Measurements from ENCODE around the gene SLC44A1. TPM values are rescaled to one million over a fixed set of nuclear protein-coding genes. Genes with fewer than 3 reads are reported as not detected.
A peak's percentile ranks its signal among the peaks of the same experiment; 100 is the strongest.

The SLC44A1 gene
- total RNA-seq, 2 donors from 2014 or later = 22.2 to 27.1 TPM

- Histone ChIP-seq H3K4me3 (peak overlapping the region; percentile 57 to 92), H3K27me3 (replicated peaks; ENCODE audit: insufficient read depth) (no peaks in the 10 kb centered on the region), H3K27ac (peak overlapping the region; percentile 60 to 64), H3K9me3 (no peaks in the 10 kb centered on the region), H3K4me1 (replicated peaks) (no peaks in the 10 kb centered on the region), H3K36me3 (no peaks in the 10 kb centered on the region)
- TF ChIP-seq POLR2AphosphoS5 (IDR thresholded peaks at IDR 0.05) (no peak), CTCF (IDR thresholded peaks at IDR 0.05) (no peak), POLR2A (IDR thresholded peaks at IDR 0.05) (no peak)
- WGBS = 16% methylated on average over 16 of the region's 16 CpGs
- no peak for DNase-seq (ENCODE audit: low spot score)
- intact Hi-C loops (cut with DNase I) = no loop called here
Observed at GRCh38 chr9:105447386-105447813, 202.9 kb downstream of the SLC44A1 start.

GRCh38 chr9:105447814-105448812 lies 203.7 kb downstream of the SLC44A1 start, which contains the start of gene FSD1L:
Gene FSD1L (plus strand): TSS chr9:105448034. CDS start chr9:105448221, 187 bp downstream.
- intact Hi-C loops (cut with DNase I) = no loop called here
- no peaks in the 10 kb centered on the region for H3K4me1 ChIP-seq (replicated peaks)
- no peaks in the 10 kb centered on the region for H3K27me3 ChIP-seq (replicated peaks; ENCODE audit: insufficient read depth)
- H3K36me3 ChIP-seq = no peaks in the 10 kb centered on the region
- TF ChIP-seq POLR2AphosphoS5 (IDR thresholded peaks at IDR 0.05) = peak; percentile 70
- TF ChIP-seq CTCF (IDR thresholded peaks at IDR 0.05) = peak in 2 of 4 experiments; percentile 35 to 39
- no peak for TF ChIP-seq POLR2A (IDR thresholded peaks at IDR 0.05)
- DNase-seq (ENCODE audit: low spot score) = peak; percentile 86
- peak within 1 kb of the TSS; percentile 60 to 64 for H3K27ac ChIP-seq
- WGBS = under 1% methylated on average over 78 of the region's 87 CpGs
- H3K4me3 ChIP-seq = peak within 1 kb of the TSS; percentile 57 to 92
- H3K9me3 ChIP-seq = no peaks in the 10 kb centered on the region

- H3K27ac ChIP-seq = peak overlapping the region in 1 of 2 donors; percentile 60
- intact Hi-C loops (cut with DNase I) = no loop called here
- H3K4me3 ChIP-seq = no peak overlapping the region
- no peaks in the 10 kb centered on the region for H3K36me3 ChIP-seq
- H3K27me3 ChIP-seq (replicated peaks; ENCODE audit: insufficient read depth) = no peaks in the 10 kb centered on the region
- no peaks in the 10 kb centered on the region for H3K9me3 ChIP-seq
- TF ChIP-seq POLR2A (IDR thresholded peaks at IDR 0.05) (no peak), POLR2AphosphoS5 (IDR thresholded peaks at IDR 0.05) (no peak), CTCF (IDR thresholded peaks at IDR 0.05) (no peak)
- 35% methylated on average over 2 of the region's 2 CpGs for WGBS
- no peaks in the 10 kb centered on the region for H3K4me1 ChIP-seq (replicated peaks)
- no peak for DNase-seq (ENCODE audit: low spot score)
Observed at GRCh38 chr9:105449081-105449480, 204.6 kb downstream of the SLC44A1 start.

GRCh38 chr9:105452185-105452584 lies 207.7 kb downstream of the SLC44A1 start:
- Histone ChIP-seq H3K4me1 (replicated peaks) (no peaks in the 10 kb centered on the region), H3K9me3 (no peaks in the 10 kb centered on the region), H3K4me3 (no peak overlapping the region), H3K27ac (no peak overlapping the region), H3K27me3 (replicated peaks; ENCODE audit: insufficient read depth) (no peaks in the 10 kb centered on the region), H3K36me3 (no peaks in the 10 kb centered on the region)
- no peak for DNase-seq (ENCODE audit: low spot score)
- no peak for TF ChIP-seq POLR2A (IDR thresholded peaks at IDR 0.05)
- TF ChIP-seq CTCF (IDR thresholded peaks at IDR 0.05) = no peak
- no peak for TF ChIP-seq POLR2AphosphoS5 (IDR thresholded peaks at IDR 0.05)
- WGBS = 96% methylated on average over 3 of the region's 3 CpGs
- intact Hi-C loops (cut with DNase I) = no loop called here
